Central memory CD8-positive, alpha-beta T cell (primary cell): ENCODE data around the gene PCNP.
"Not testable (repeated sequence)": the region's sequence is repeated elsewhere in the genome, so short reads cannot be mapped to it uniquely, and the experiment has no call there.

Experiments used
- ATAC-seq: fragments of 150-1000 bp; cut with Tn5 transposase; replicated peaks from 2 replicates; pipeline ENCODE4 v1.10.0; 2022; ENCODE audit warnings: mild to moderate bottlenecking, moderate FRiP score, moderate number of reproducible peaks; ENCODE audit not compliant: poor library complexity, severe bottlenecking; ENCODE audit errors: extremely low read depth
- DNase-seq, 2 donors: peaks; one replicate each; pipeline ENCODE4 v3.0.0; 2021; ENCODE audit warnings: low spot score in 2 of 2
- H3K27ac Mint-ChIP-seq: one replicate; pipeline ENCODE4 v1.8.0; 2022; ENCODE audit warnings: low read depth, mild to moderate bottlenecking, moderate library complexity, mixed read lengths
- H3K27me3 Mint-ChIP-seq: one replicate; pipeline ENCODE4 v1.8.0; 2022; ENCODE audit warnings: mixed read lengths
- H3K36me3 Mint-ChIP-seq: one replicate; pipeline ENCODE4 v1.8.0; 2022; ENCODE audit warnings: mild to moderate bottlenecking, moderate library complexity, mixed read lengths; ENCODE audit not compliant: insufficient read depth
- H3K4me1 Mint-ChIP-seq: one replicate; pipeline ENCODE4 v1.8.0; 2022; ENCODE audit warnings: mixed read lengths
- H3K4me3 Mint-ChIP-seq: one replicate; pipeline ENCODE4 v1.8.0; 2022; ENCODE audit warnings: mild to moderate bottlenecking, moderate library complexity, mixed read lengths
- H3K9me3 Mint-ChIP-seq: one replicate; pipeline ENCODE4 v1.8.0; 2022; ENCODE audit warnings: mixed read lengths

Gene PCNP

GRCh38 chr3:101640256-101640655, 66.3 kb downstream of the PCNP start:
- no peak overlapping the region for H3K27ac Mint-ChIP-seq

GRCh38 chr3:101641397-101642115, 67.6 kb downstream of the PCNP start:
- not testable (repeated sequence) for H3K36me3 Mint-ChIP-seq, H3K4me3 Mint-ChIP-seq, ATAC-seq, H3K27ac Mint-ChIP-seq, DNase-seq, H3K9me3 Mint-ChIP-seq, H3K27me3 Mint-ChIP-seq
- peaks cover 33% of the 10 kb centered on the region for H3K4me1 Mint-ChIP-seq

More at GRCh38 chr3:101640256-101640655, 66.3 kb downstream of the PCNP start:
- no peaks in the 10 kb centered on the region for H3K9me3 Mint-ChIP-seq
- no peak for ATAC-seq
- no peak for DNase-seq
- H3K27me3 Mint-ChIP-seq = no peaks in the 10 kb centered on the region
- H3K4me3 Mint-ChIP-seq = no peak overlapping the region
- H3K36me3 Mint-ChIP-seq = no peaks in the 10 kb centered on the region
- H3K4me1 Mint-ChIP-seq = peaks cover 25% of the 10 kb centered on the region

GRCh38 chr3:101642441-101642840, 68.5 kb downstream of the PCNP start:
- DNase-seq = no peak
- Mint-ChIP-seq H3K27me3 (no peaks in the 10 kb centered on the region), H3K4me3 (no peak overlapping the region), H3K4me1 (peaks cover 33% of the 10 kb centered on the region), H3K27ac (no peak overlapping the region), H3K36me3 (no peaks in the 10 kb centered on the region), H3K9me3 (no peaks in the 10 kb centered on the region)
- ATAC-seq = no peak

GRCh38 chr3:101643009-101643844, 69.2 kb downstream of the PCNP start:
- Mint-ChIP-seq H3K27ac (peak overlapping the region; percentile 36), H3K4me3 (no peak overlapping the region), H3K27me3 (no peaks in the 10 kb centered on the region), H3K9me3 (no peaks in the 10 kb centered on the region), H3K4me1 (peaks cover 33% of the 10 kb centered on the region), H3K36me3 (peaks cover 2% of the 10 kb centered on the region)
- no peak for DNase-seq
- ATAC-seq = no peak
